GM12891 (cell line): ENCODE results near the gene AKAP4.

Experiments used
- POLR2A ChIP-seq: IDR thresholded peaks from 2 replicates; pipeline ENCODE4 v1.6.1; 2011; ENCODE audit warnings: low read depth, low read length, control low read depth
- POLR2AphosphoS5 ChIP-seq: IDR thresholded peaks from 2 replicates; pipeline ENCODE4 v1.6.1; 2011; ENCODE audit warnings: low read depth, low read length, control low read depth
- POU2F2 ChIP-seq: IDR thresholded peaks from 2 replicates; pipeline ENCODE4 v1.6.1; 2011; ENCODE audit warnings: low read depth, mild to moderate bottlenecking, control low read depth, low read length, moderate library complexity
- SPI1 ChIP-seq: IDR thresholded peaks from 2 replicates; pipeline ENCODE4 v1.6.1; 2011; ENCODE audit warnings: low read depth, low read length, control low read depth
- TAF1 ChIP-seq: IDR thresholded peaks from 2 replicates; pipeline ENCODE4 v1.6.1; 2011; ENCODE audit warnings: low read depth, low read length, control low read depth

GRCh38 chrX:50165727-50166126 is 35.1 kb downstream of the AKAP4 start:
- TF ChIP-seq POLR2AphosphoS5 (no peak), TAF1 (no peak), POLR2A (no peak), SPI1 (no peak), POU2F2 (no peak)
